ENCODE results near the gene ADARB2. TPM values are rescaled to one million over a fixed set of nuclear protein-coding genes. Genes with fewer than 3 reads are reported as not detected.

ADARB2 gene
- total RNA-seq, 4 donors from 2014 or later: 0.32 to 1.6 (median 0.80) TPM

DNA sequence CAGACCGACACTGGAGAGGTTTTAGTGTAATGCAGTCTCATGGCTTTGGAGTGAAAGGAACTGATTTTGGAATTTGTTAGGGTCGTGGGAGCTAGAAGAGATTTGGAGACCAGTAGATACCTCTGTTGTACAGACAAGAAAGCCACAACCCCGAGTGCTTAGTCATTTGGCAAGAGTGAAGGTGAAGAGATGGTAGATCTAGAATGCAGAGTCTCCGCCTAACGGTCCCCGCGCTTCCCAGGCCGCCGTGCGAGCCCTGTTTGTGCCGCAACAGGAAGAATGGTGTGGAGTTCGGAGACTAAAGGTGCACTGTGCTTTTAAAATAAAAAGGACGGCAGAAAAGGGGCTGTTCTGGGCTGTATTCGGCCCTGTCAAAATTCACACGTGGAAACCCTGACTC lies 186.7 kb downstream of the ADARB2 start:
- no peaks in the 10 kb centered on the region for H3K36me3 ChIP-seq
- no peak overlapping the region for H3K27ac ChIP-seq
- H3K4me1 ChIP-seq: no peaks in the 10 kb centered on the region
- 87% methylated on average over 15 of the region's 15 CpGs for WGBS
- H3K27me3 ChIP-seq: no peaks in the 10 kb centered on the region
- no peak overlapping the region for H3K4me3 ChIP-seq
- TF ChIP-seq EP300 (IDR thresholded peaks at IDR 0.05) (no peak), POLR2A (IDR thresholded peaks at IDR 0.05) (no peak), POLR2AphosphoS5 (IDR thresholded peaks at IDR 0.05) (no peak)
- TF ChIP-seq, protein P1, sequence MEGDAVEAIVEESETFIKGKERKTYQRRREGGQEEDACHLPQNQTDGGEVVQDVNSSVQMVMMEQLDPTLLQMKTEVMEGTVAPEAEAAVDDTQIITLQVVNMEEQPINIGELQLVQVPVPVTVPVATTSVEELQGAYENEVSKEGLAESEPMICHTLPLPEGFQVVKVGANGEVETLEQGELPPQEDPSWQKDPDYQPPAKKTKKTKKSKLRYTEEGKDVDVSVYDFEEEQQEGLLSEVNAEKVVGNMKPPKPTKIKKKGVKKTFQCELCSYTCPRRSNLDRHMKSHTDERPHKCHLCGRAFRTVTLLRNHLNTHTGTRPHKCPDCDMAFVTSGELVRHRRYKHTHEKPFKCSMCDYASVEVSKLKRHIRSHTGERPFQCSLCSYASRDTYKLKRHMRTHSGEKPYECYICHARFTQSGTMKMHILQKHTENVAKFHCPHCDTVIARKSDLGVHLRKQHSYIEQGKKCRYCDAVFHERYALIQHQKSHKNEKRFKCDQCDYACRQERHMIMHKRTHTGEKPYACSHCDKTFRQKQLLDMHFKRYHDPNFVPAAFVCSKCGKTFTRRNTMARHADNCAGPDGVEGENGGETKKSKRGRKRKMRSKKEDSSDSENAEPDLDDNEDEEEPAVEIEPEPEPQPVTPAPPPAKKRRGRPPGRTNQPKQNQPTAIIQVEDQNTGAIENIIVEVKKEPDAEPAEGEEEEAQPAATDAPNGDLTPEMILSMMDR (IDR thresholded peaks at IDR 0.05): no peak
- H3K9me3 ChIP-seq: no peaks in the 10 kb centered on the region
- DNase-seq (ENCODE audit: low spot score in 2 of 2): peak in 1 of 2 donors; percentile 7

DNA sequence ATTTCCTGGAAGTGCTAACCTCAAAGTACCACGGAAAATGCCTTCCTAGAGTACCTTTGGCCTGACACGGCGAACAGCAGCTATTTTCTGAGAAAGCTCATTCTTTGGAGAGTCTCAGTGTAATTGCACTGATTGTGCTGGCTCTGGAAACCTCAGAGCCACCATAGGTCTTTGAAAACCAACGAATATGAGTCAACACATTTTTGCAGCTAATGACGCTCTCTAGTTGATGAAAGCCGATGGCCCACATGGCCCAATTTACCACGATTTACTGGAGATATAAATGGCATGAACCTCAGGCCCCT lies 187.1 kb downstream of the ADARB2 start:
- Histone ChIP-seq H3K4me3 (no peak overlapping the region), H3K9me3 (no peaks in the 10 kb centered on the region), H3K27ac (no peak overlapping the region), H3K4me1 (no peaks in the 10 kb centered on the region), H3K27me3 (no peaks in the 10 kb centered on the region), H3K36me3 (no peaks in the 10 kb centered on the region)
- WGBS: 78% methylated on average over 7 of the region's 7 CpGs
- no peak for DNase-seq (ENCODE audit: low spot score in 2 of 2)
- no peak for TF ChIP-seq POLR2A (IDR thresholded peaks at IDR 0.05)
- TF ChIP-seq, protein P1 (IDR thresholded peaks at IDR 0.05): no peak
- no peak for TF ChIP-seq EP300 (IDR thresholded peaks at IDR 0.05)
- TF ChIP-seq POLR2AphosphoS5 (IDR thresholded peaks at IDR 0.05): no peak

DNA sequence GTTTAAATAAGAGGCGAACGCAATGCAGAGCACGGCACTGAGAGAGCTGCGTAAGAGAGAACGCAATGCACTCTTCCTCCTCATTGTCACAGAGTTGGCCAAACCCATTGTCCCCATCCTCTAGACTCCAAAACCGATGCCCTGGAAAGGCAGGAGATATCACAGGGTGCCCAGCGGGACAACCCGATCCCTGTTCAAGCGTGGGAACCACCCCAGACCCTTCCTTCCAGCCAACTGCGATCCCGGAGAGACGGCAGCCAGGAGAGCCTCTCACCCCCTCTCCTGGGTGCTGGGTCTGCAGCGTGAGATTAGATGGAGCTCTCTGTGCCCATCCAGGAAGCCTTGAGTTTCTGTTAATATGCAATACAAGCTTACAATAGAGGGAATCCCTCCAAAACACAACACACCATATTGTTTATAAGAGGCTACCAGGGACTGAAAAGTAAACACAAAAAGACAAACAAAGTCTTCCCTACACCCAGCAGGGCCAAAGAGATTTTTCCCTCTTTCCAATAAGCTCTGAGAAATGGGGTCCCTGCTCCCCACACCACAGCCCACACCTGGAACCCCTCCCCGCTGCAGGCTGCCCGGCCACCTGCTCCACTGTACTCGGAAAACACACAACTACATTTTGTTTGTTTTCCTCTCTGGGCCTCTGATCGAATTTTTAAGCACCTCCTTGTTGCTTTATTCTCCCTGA lies 187.6 kb downstream of the ADARB2 start:
- Histone ChIP-seq H3K27me3 (no peaks in the 10 kb centered on the region), H3K36me3 (no peaks in the 10 kb centered on the region), H3K9me3 (no peaks in the 10 kb centered on the region), H3K4me3 (no peak overlapping the region), H3K4me1 (no peaks in the 10 kb centered on the region), H3K27ac (no peak overlapping the region)
- no peak for TF ChIP-seq POLR2A (IDR thresholded peaks at IDR 0.05)
- TF ChIP-seq EP300 (IDR thresholded peaks at IDR 0.05): no peak
- TF ChIP-seq, protein P1 (IDR thresholded peaks at IDR 0.05): no peak
- TF ChIP-seq POLR2AphosphoS5 (IDR thresholded peaks at IDR 0.05): no peak
- 78% methylated on average over 17 of the region's 17 CpGs for WGBS
- DNase-seq (ENCODE audit: low spot score in 2 of 2): peak in 1 of 2 donors; percentile 36

DNA sequence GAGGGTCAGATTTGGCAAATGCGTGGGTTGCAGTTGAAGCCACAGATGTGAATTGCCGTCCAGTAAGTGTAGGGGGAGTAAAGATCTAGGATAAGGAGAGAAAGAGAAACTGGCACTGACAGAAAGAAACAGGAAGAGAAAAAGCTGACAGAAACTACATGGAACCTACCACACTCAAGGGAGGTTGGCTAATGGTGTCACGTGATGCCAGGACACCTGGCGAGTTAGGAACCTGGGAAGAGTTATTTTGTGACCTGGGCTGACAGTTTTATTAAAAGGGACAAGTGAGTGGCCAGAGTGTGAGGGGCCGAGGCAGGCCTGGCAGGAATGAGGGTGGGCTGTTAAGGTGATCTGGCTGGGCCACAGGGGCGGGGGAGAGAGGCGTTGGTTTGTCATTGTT lies 188.7 kb downstream of the ADARB2 start:
- peak in 1 of 2 donors; percentile 8 for DNase-seq (ENCODE audit: low spot score in 2 of 2)
- no peaks in the 10 kb centered on the region for H3K27me3 ChIP-seq
- H3K27ac ChIP-seq: no peak overlapping the region
- no peaks in the 10 kb centered on the region for H3K36me3 ChIP-seq
- no peaks in the 10 kb centered on the region for H3K4me1 ChIP-seq
- 82% methylated on average over 7 of the region's 7 CpGs for WGBS
- H3K4me3 ChIP-seq: no peak overlapping the region
- H3K9me3 ChIP-seq: no peaks in the 10 kb centered on the region
- no peak for TF ChIP-seq POLR2AphosphoS5 (IDR thresholded peaks at IDR 0.05)
- TF ChIP-seq, protein P1 (IDR thresholded peaks at IDR 0.05): no peak

DNA sequence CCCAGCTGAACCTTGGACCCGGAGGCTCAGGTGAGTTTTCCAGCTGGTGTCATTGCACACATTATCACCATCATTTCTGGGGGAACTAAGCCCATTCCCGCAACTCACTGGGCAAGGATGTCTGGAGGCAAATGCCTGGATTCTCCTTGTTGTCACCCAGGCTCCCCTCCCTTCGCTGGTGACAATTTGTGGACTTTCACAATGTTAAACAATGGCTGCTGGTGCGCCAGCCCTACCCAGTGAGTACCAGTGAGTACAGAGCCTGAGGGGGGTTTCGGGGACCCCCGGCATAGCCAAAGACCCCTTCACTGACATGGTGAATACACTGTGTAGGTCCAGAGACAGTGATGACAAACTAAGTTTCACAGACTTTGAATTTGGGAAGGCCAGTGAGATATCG lies 189.2 kb downstream of the ADARB2 start:
- WGBS: 94% methylated on average over 7 of the region's 7 CpGs
- no peaks in the 10 kb centered on the region for H3K4me1 ChIP-seq
- H3K4me3 ChIP-seq: no peak overlapping the region
- H3K27ac ChIP-seq: no peak overlapping the region
- peak; percentile 24 to 59 for DNase-seq (ENCODE audit: low spot score in 2 of 2)
- no peaks in the 10 kb centered on the region for H3K36me3 ChIP-seq
- H3K27me3 ChIP-seq: no peaks in the 10 kb centered on the region
- H3K9me3 ChIP-seq: no peaks in the 10 kb centered on the region
- TF ChIP-seq, protein P1 (IDR thresholded peaks at IDR 0.05): no peak
- TF ChIP-seq POLR2AphosphoS5 (IDR thresholded peaks at IDR 0.05) (no peak), POLR2A (IDR thresholded peaks at IDR 0.05) (no peak), EP300 (IDR thresholded peaks at IDR 0.05) (no peak)

All from suprapubic skin (tissue), 4 donors.